ENCODE results near the gene PITPNC1. TPM values are rescaled to one million over a fixed set of nuclear protein-coding genes. Genes with fewer than 3 reads are reported as not detected.

The PITPNC1 gene
- total and polyA plus RNA-seq, 2 of the 13 experiments (the other 11 are each of a cell fraction or from before 2014, with no cell fraction given), result 4.1 to 5.7 TPM

DNA sequence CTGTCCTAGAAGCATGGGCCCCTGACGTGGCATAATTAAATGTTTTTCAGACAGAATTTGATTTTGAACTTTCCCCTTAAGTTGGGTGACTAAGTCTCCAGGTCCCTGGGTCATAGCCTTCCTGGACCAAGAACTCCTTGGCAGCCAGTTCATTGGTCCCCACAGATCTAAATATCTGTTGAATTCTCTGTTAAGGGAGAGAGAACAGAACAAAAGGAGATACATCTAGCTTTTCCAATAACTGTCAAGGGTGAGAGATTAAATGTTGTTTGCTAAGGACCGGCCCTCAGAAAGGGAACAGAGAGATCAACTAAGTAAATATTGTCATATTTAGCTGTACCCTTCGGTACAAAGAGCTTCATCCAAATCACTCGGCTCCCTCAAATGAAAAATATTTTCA is 262.5 kb downstream of the PITPNC1 start (continued):
- TF ChIP-seq SNAPC4 (CRISPR knock-in tag; IDR thresholded peaks at IDR 0.05) (no peak), ZBTB8A (CRISPR knock-in tag; IDR thresholded peaks at IDR 0.05; ENCODE audit: borderline replicate concordance, low read depth) (no peak), DBP (CRISPR knock-in tag; IDR thresholded peaks at IDR 0.05; ENCODE audit: not compliant biosample characterization) (no peak), TGIF2 (CRISPR knock-in tag; IDR thresholded peaks at IDR 0.05) (no peak), CTCF (CRISPR knock-in tag; IDR thresholded peaks at IDR 0.05) (no peak), HNF4A (CRISPR knock-in tag; IDR thresholded peaks at IDR 0.05) (peak; percentile 69), ZNF230 (CRISPR knock-in tag; IDR thresholded peaks at IDR 0.05) (no peak), AKAP8 (CRISPR knock-in tag; IDR thresholded peaks at IDR 0.05) (no peak), ZKSCAN5 (CRISPR knock-in tag; IDR thresholded peaks at IDR 0.05) (no peak), POLR2A (IDR thresholded peaks at IDR 0.05; ENCODE audit: insufficient read depth in 1 of 2, low read depth in 2 of 2, low read length in 2 of 2) (no peak), ATF1 (CRISPR knock-in tag; IDR thresholded peaks at IDR 0.05) (no peak), REXO4 (CRISPR knock-in tag; IDR thresholded peaks at IDR 0.05; ENCODE audit: borderline replicate concordance) (no peak), TBX3 (IDR thresholded peaks at IDR 0.05; ENCODE audit: borderline replicate concordance) (no peak)
- TF ChIP-seq, protein P1, sequence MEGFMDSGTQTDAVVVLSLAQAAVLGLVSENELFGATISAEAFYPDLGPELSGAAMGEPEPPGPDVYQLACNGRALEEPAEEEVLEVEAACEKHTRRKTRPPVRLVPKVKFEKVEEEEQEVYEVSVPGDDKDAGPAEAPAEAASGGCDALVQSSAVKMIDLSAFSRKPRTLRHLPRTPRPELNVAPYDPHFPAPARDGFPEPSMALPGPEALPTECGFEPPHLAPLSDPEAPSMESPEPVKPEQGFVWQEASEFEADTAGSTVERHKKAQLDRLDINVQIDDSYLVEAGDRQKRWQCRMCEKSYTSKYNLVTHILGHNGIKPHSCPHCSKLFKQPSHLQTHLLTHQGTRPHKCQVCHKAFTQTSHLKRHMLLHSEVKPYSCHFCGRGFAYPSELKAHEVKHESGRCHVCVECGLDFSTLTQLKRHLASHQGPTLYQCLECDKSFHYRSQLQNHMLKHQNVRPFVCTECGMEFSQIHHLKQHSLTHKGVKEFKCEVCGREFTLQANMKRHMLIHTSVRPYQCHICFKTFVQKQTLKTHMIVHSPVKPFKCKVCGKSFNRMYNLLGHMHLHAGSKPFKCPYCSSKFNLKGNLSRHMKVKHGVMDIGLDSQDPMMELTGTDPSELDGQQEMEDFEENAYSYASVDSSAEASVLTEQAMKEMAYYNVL (CRISPR knock-in tag; IDR thresholded peaks at IDR 0.05; ENCODE audit: borderline replicate concordance), result peak; percentile 66; the same call in 1 of the 2 replicates
- TF ChIP-seq, protein P2, sequence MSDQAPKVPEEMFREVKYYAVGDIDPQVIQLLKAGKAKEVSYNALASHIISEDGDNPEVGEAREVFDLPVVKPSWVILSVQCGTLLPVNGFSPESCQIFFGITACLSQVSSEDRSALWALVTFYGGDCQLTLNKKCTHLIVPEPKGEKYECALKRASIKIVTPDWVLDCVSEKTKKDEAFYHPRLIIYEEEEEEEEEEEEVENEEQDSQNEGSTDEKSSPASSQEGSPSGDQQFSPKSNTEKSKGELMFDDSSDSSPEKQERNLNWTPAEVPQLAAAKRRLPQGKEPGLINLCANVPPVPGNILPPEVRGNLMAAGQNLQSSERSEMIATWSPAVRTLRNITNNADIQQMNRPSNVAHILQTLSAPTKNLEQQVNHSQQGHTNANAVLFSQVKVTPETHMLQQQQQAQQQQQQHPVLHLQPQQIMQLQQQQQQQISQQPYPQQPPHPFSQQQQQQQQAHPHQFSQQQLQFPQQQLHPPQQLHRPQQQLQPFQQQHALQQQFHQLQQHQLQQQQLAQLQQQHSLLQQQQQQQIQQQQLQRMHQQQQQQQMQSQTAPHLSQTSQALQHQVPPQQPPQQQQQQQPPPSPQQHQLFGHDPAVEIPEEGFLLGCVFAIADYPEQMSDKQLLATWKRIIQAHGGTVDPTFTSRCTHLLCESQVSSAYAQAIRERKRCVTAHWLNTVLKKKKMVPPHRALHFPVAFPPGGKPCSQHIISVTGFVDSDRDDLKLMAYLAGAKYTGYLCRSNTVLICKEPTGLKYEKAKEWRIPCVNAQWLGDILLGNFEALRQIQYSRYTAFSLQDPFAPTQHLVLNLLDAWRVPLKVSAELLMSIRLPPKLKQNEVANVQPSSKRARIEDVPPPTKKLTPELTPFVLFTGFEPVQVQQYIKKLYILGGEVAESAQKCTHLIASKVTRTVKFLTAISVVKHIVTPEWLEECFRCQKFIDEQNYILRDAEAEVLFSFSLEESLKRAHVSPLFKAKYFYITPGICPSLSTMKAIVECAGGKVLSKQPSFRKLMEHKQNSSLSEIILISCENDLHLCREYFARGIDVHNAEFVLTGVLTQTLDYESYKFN (CRISPR knock-in tag; conservative IDR thresholded peaks at IDR 0.05), result peak; percentile 85
